Measurements from ENCODE around the gene AKR1C8. TPM values are rescaled to one million over a fixed set of nuclear protein-coding genes. Genes with fewer than 3 reads are reported as not detected.
A peak's percentile ranks its signal among the peaks of the same experiment; 100 is the strongest.
"Not testable (repeated sequence)": the region's sequence is repeated elsewhere in the genome, so short reads cannot be mapped to it uniquely, and the experiment has no call there.

AKR1C8 gene
- total RNA-seq: not detected

GRCh38 chr10:5184987-5185775, at the start of gene AKR1C8:
TSS of gene AKR1C8 (minus strand) at chr10:5185150. CDS start at chr10:5185104, 46 bp downstream.
- no peak for DNase-seq (ENCODE audit: low spot score)

- peak; percentile 75 for DNase-seq (ENCODE audit: low spot score)
Observed at GRCh38 chr10:5234106-5234860, 49.3 kb upstream of the AKR1C8 start.

- DNase-seq (ENCODE audit: low spot score): no peak
Observed at GRCh38 chr10:5233324-5233723, 48.4 kb upstream of the AKR1C8 start.

- DNase-seq (ENCODE audit: low spot score): no peak
Observed at GRCh38 chr10:5229019-5229418, 44.1 kb upstream of the AKR1C8 start.

- not testable (repeated sequence) for DNase-seq (ENCODE audit: low spot score)
Observed at GRCh38 chr10:5222942-5223341, 38.0 kb upstream of the AKR1C8 start.

GRCh38 chr10:5219262-5219661, 34.3 kb upstream of the AKR1C8 start:
- no peak for DNase-seq (ENCODE audit: low spot score)

GRCh38 chr10:5216801-5217200, 31.9 kb upstream of the AKR1C8 start:
- DNase-seq (ENCODE audit: low spot score): no peak

GRCh38 chr10:5211696-5212536, 27.0 kb upstream of the AKR1C8 start:
- no peak for DNase-seq (ENCODE audit: low spot score)

- DNase-seq (ENCODE audit: low spot score): not testable (repeated sequence)
Observed at GRCh38 chr10:5210261-5210660, 25.3 kb upstream of the AKR1C8 start.

- not testable (repeated sequence) for DNase-seq (ENCODE audit: low spot score)
Observed at GRCh38 chr10:5209776-5210175, 24.8 kb upstream of the AKR1C8 start.

- DNase-seq (ENCODE audit: low spot score): no peak
Observed at GRCh38 chr10:5206799-5207198, 21.8 kb upstream of the AKR1C8 start.

GRCh38 chr10:5199398-5199797, 14.4 kb upstream of the AKR1C8 start:
- no peak for DNase-seq (ENCODE audit: low spot score)

- DNase-seq (ENCODE audit: low spot score): no peak
Observed at GRCh38 chr10:5198386-5198785, 13.4 kb upstream of the AKR1C8 start.

GRCh38 chr10:5196702-5197113, 11.8 kb upstream of the AKR1C8 start, which contains the start of gene AKR1C4:
TSS of gene AKR1C4 (plus strand) at chr10:5196837. CDS start at chr10:5196868, 31 bp downstream.
- DNase-seq (ENCODE audit: low spot score): peak; percentile 39

GRCh38 chr10:5195727-5196374, 10.9 kb upstream of the AKR1C8 start:
- no peak for DNase-seq (ENCODE audit: low spot score)

GRCh38 chr10:5194431-5194830, 9.5 kb upstream of the AKR1C8 start:
- no peak for DNase-seq (ENCODE audit: low spot score)

GRCh38 chr10:5188358-5188757, 3.4 kb upstream of the AKR1C8 start:
- no peak for DNase-seq (ENCODE audit: low spot score)

- DNase-seq (ENCODE audit: low spot score): no peak
Observed at GRCh38 chr10:5187867-5188266, 2.9 kb upstream of the AKR1C8 start.

GRCh38 chr10:5183923-5184322, 1.0 kb downstream of the AKR1C8 start:
- DNase-seq (ENCODE audit: low spot score): no peak

GRCh38 chr10:5180503-5180902, 4.4 kb downstream of the AKR1C8 start:
- DNase-seq (ENCODE audit: low spot score): not testable (repeated sequence)

- not testable (repeated sequence) for DNase-seq (ENCODE audit: low spot score)
Observed at GRCh38 chr10:5175581-5175980, 9.4 kb downstream of the AKR1C8 start.

All from mucosa of gallbladder (tissue), 1 donor.